K562 (cell line): Measurements from ENCODE around the gene RERE. TPM values are rescaled to one million over a fixed set of nuclear protein-coding genes. Genes with fewer than 3 reads are reported as not detected.

Experiments
- ATAC-seq: fragments of 200-7000 bp; cut with Tn5 transposase; 3 replicates; pipeline ENCODE4 v1.9.1; 2020; ENCODE audit warnings: moderate library complexity
- BruUV-seq: library from RNA; stranded (reverse); fragments of 400-500 nt; replicated peaks from 2 replicates; lab custom pipeline; 2021; lab: Mats Ljungman, UMichigan
- CTCF ChIA-PET: fragments of 300-600 bp; formaldehyde crosslinking; extraction: SDS; loops from one replicate; lab custom pipeline; 2021; ENCODE audit warnings: low intra/inter-chr PET ratio; lab: Yijun Ruan, JAX
- POLR2A ChIA-PET: fragments of 300-600, 350-650 bp; sonication (Branson Sonifier 250); formaldehyde crosslinking; extraction: SDS; loops from one replicate; lab custom pipeline; 2021; ENCODE audit warnings: antibody characterized with exemption, inconsistent platforms; lab: Yijun Ruan, JAX
- DNase-seq, 4 experiments: peaks; one replicate each; pipeline versions ENCODE4 v3.0.0 to v3.0.0-alpha.2; 2011 to 2018; ENCODE audit warnings: low spot score in 3 of 4, mixed read lengths in 3 of 4; ENCODE audit errors: extremely low read depth in 1 of 4
- FAIRE-seq: peaks from 2 replicates; lab custom pipeline; 2011; peaks lifted over from hg19 to GRCh38; lab: Jason Lieb, UNC
- H2AFZ ChIP-seq: 2 replicates; pipeline ENCODE4 v1.6.0; 2011; ENCODE audit warnings: low read depth, low read length, control low read depth, inconsistent platforms
- H3K27ac ChIP-seq: fragments of 200-600 bp; 3 replicates; pipeline ENCODE4 v1.8.0; 2011; ENCODE audit warnings: low read depth, mild to moderate bottlenecking, control low read depth, inconsistent platforms, low read length, moderate library complexity, mixed read lengths; ENCODE audit errors: extremely low read depth
- H3K27me3 ChIP-seq, 2 experiments: fragments of 300-600 bp in 1 of 2; 2 replicates in 1 of 2; 3 replicates in 1 of 2; pipeline versions ENCODE4 v1.6.0 to v1.8.0; 2011; ENCODE audit warnings: inconsistent platforms in 2 of 2, low read length in 2 of 2, mild to moderate bottlenecking in 1 of 2, mixed read lengths in 1 of 2, moderate library complexity in 1 of 2; ENCODE audit not compliant: control insufficient read depth in 2 of 2, insufficient read depth in 2 of 2
- H3K36me3 ChIP-seq: fragments of 300-600 bp; 3 replicates; pipeline ENCODE4 v1.8.0; 2011; ENCODE audit warnings: mild to moderate bottlenecking, low read length, inconsistent platforms; ENCODE audit not compliant: control insufficient read depth, insufficient read depth
- H3K4me1 ChIP-seq, 2 experiments: fragments of 200-600 bp in 1 of 2; replicated peaks in 1 of 2; 2 replicates in 1 of 2; 3 replicates in 1 of 2; pipeline versions ENCODE4 v1.5.1 to v1.8.0; 2011; ENCODE audit warnings: inconsistent platforms in 2 of 2, low read length in 2 of 2, mild to moderate bottlenecking in 1 of 2, mixed read lengths in 1 of 2, moderate library complexity in 1 of 2; ENCODE audit not compliant: control insufficient read depth in 2 of 2, insufficient read depth in 2 of 2
- H3K4me2 ChIP-seq: 2 replicates; pipeline ENCODE4 v1.6.1; 2011; ENCODE audit warnings: low read length, control low read depth, inconsistent platforms, mixed read lengths; ENCODE audit not compliant: insufficient read depth
- H3K4me3 ChIP-seq: fragments of 200-600 bp; sonication (generic), shearing (Covaris generic); 2 replicates; pipeline ENCODE4 v1.5.1; 2016; ENCODE audit warnings: control low read depth, inconsistent platforms
- H3K79me2 ChIP-seq: fragments of 200-600 bp; 3 replicates; pipeline ENCODE4 v1.8.0; 2011; ENCODE audit warnings: low read length, inconsistent platforms; ENCODE audit not compliant: control insufficient read depth, insufficient read depth
- H3K9ac ChIP-seq, 2 experiments: 2 replicates each; pipeline versions ENCODE4 v1.6.0 to v1.6.1; 2011; ENCODE audit warnings: low read depth in 2 of 2, low read length in 2 of 2, control low read depth in 1 of 2, inconsistent platforms in 1 of 2, mild to moderate bottlenecking in 1 of 2, mixed read lengths in 1 of 2; ENCODE audit not compliant: insufficient read depth in 1 of 2
- H3K9me1 ChIP-seq: one replicate; pipeline ENCODE4 v1.6.0; 2011; ENCODE audit warnings: inconsistent platforms, mild to moderate bottlenecking, low read length, moderate library complexity; ENCODE audit not compliant: control insufficient read depth, insufficient read depth
- H3K9me3 ChIP-seq: replicated peaks from 2 replicates; pipeline ENCODE4 v1.5.1; 2011; ENCODE audit warnings: low read depth, low read length, inconsistent platforms; ENCODE audit not compliant: control insufficient read depth, insufficient read depth
- H4K20me1 ChIP-seq: replicated peaks from 2 replicates; pipeline ENCODE4 v1.6.1; 2011; ENCODE audit warnings: low read length, inconsistent platforms, mixed read lengths; ENCODE audit not compliant: control insufficient read depth, insufficient read depth
- ADNP ChIP-seq: fragments of 200-800 bp; sonication (Bioruptor generic); IDR thresholded peaks from 2 replicates; pipeline ENCODE4 v1.6.1; 2016; ENCODE audit warnings: missing genetic modification characterization, missing compliant biosample characterization
- ATF6 ChIP-seq: sonication (generic); formaldehyde crosslinking; IDR thresholded peaks from 2 replicates; pipeline ENCODE4 v1.4.0; 2020; ENCODE audit warnings: mild to moderate bottlenecking, missing genetic modification reagents
- BCL6 ChIP-seq: fragments of 250-450 bp; sonication (Bioruptor Pico); IDR thresholded peaks from 2 replicates; pipeline ENCODE4 v1.4.0; 2020
- CSDE1 ChIP-seq, 2 experiments: fragments of 450-650 bp; IDR thresholded peaks; 2 replicates each; pipeline ENCODE4 v1.6.1; 2016; ENCODE audit warnings: mild to moderate bottlenecking in 1 of 2
- CXXC5 ChIP-seq: fragments of 250-450 bp; sonication (Bioruptor Pico); IDR thresholded peaks from 2 replicates; pipeline ENCODE4 v1.8.0; 2022; ENCODE audit warnings: inconsistent platforms, mild to moderate bottlenecking, moderate library complexity
- ELF4 ChIP-seq: fragments of 450-650 bp; formaldehyde crosslinking; IDR thresholded peaks from 2 replicates; pipeline ENCODE4 v1.4.0; 2022; ENCODE audit warnings: missing genetic modification characterization
- GMEB1 ChIP-seq: fragments of 250-450 bp; sonication (Bioruptor Pico); IDR thresholded peaks from 2 replicates; pipeline ENCODE4 v1.4.0; 2020; ENCODE audit warnings: mild to moderate bottlenecking
- HDAC6 ChIP-seq: IDR thresholded peaks from 2 replicates; pipeline ENCODE4 v1.6.1; 2012; ENCODE audit warnings: low read depth, mild to moderate bottlenecking, control low read depth, inconsistent platforms, low read length, moderate library complexity
- HNRNPLL ChIP-seq: fragments of 200-400 bp; formaldehyde crosslinking; IDR thresholded peaks from 2 replicates; pipeline ENCODE4 v1.6.1; 2017; ENCODE audit warnings: low read length, low read depth, mild to moderate bottlenecking; ENCODE audit not compliant: poor library complexity, severe bottlenecking
- LEF1 ChIP-seq: fragments of 450-650 bp; IDR thresholded peaks from 2 replicates; pipeline ENCODE4 v1.6.1; 2016; ENCODE audit warnings: mild to moderate bottlenecking
- POLR2B ChIP-seq: fragments of 450-650 bp; IDR thresholded peaks from 2 replicates; pipeline ENCODE4 v1.6.1; 2018; ENCODE audit warnings: low read depth; ENCODE audit not compliant: partially characterized antibody
- RBFOX2 ChIP-seq: fragments of 200-400 bp; formaldehyde crosslinking; IDR thresholded peaks from 2 replicates; pipeline ENCODE4 v1.6.1; 2017; ENCODE audit warnings: low read depth, mild to moderate bottlenecking, low read length, moderate library complexity
- ZBTB33 ChIP-seq: sonication (generic); formaldehyde crosslinking; IDR thresholded peaks from 2 replicates; pipeline ENCODE4 v1.8.1; 2023; ENCODE audit warnings: mild to moderate bottlenecking, missing genetic modification reagents
- ZNF184 ChIP-seq: sonication (generic); formaldehyde crosslinking; IDR thresholded peaks from 2 replicates; pipeline ENCODE4 v1.5.0; 2020; ENCODE audit warnings: missing genetic modification reagents
- ZNF217 ChIP-seq: sonication (generic); formaldehyde crosslinking; IDR thresholded peaks from 2 replicates; pipeline ENCODE4 v1.8.0; 2022; ENCODE audit warnings: mild to moderate bottlenecking, missing genetic modification reagents
- WGBS: fragments of 100-300 bp; shearing (Covaris generic); methylation state at CpG from one replicate; pipeline ENCODE4 v1.1.6; 2016; ENCODE audit warnings: low coverage, mixed read lengths; ENCODE audit not compliant: insufficient coverage; ENCODE audit errors: missing lambda C conversion rate; 5-methylcytosine and 5-hydroxymethylcytosine counted together
- in situ Hi-C: fragments of 300-500 bp; cut with MboI; formaldehyde crosslinking; loops from 4 replicates; pipeline ENCODE4 v1.15.0; 2018; ENCODE audit warnings: inconsistent platforms, mixed read lengths
- intact Hi-C: fragments of 100-400 bp; cut with micrococcal nuclease; formaldehyde crosslinking; loops from 2 replicates; pipeline ENCODE4 v1.14.2; 2022
- polyA plus RNA-seq, 8 experiments: library from polyadenylated mRNA; depleted of rRNA in 4 of 8; stranded (reverse) in 5 of 8; unstranded in 3 of 8; fragments of >200 nt; fragmentation: Nextera tagmentation in 2 of 8; fragmentation: Illumina TruSeq in 1 of 8; extraction: Ambion mirVana in 2 of 8; extraction: Trizol in 1 of 8; gene quantifications; 2 replicates each; pipeline versions ENCODE4 v1.2.1 to v1.2.3, GENCODE V29; 2011 to 2014; ENCODE audit warnings: inconsistent platforms in 1 of 8, missing spikeins in 1 of 8
- total RNA-seq, 7 experiments: library from RNA; depleted of rRNA in 6 of 7; stranded (reverse); fragments of >200 nt in 6 of 7; fragmentation: Illumina TruSeq in 2 of 7; extraction: Trizol in 2 of 7; gene quantifications; 2 replicates each; pipeline versions ENCODE4 v1.2.1 to v1.2.3, GENCODE V29; 2011 to 2021; ENCODE audit warnings: low replicate concordance in 1 of 7
- TF ChIP-seq, protein P1 (sequence below): sonication (generic); formaldehyde crosslinking; IDR thresholded peaks from 2 replicates; pipeline ENCODE4 v1.8.1; 2022; ENCODE audit warnings: missing genetic modification reagents

Gene RERE
- total and polyA plus RNA-seq, 9 of the 15 experiments (the other 6 are each of a cell fraction or from before 2014, with no cell fraction given): 3.0 to 51.5 (median 13.4) TPM

DNA sequence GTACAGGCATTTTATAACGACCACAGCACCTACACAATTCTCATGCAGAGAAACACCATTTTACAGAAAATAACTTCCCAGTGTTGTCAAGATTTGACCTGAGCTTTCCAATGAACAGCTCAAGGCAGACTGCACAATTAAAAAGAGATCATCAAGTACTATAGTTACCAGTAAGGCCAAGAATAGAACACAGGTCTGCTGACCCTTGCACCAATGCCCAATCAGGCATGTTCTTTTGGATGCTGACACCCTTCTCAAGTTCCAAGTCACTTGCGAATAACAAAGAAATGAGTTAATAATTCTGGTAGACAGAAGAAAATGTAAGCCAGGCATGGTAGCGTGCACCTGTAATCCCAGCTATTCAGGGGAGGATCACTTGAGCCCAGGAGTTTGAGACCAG, 397.6 kb downstream of the RERE start:
- no peak for DNase-seq
- H3K4me1 ChIP-seq: peaks cover 16 to 18% of the 10 kb centered on the region in 2 experiments
- H2AFZ ChIP-seq: no peak overlapping the region
- no peak for FAIRE-seq
- H3K36me3 ChIP-seq: peaks cover 57% of the 10 kb centered on the region
- H3K9me1 ChIP-seq: no peaks in the 10 kb centered on the region
- POLR2A ChIA-PET: interaction anchor here (0.7 to 1.1 kb wide), 2 partner anchors 10 to 13 kb away, joined by 3 to 4 read pairs; no protein-coding TSS in a partner anchor
- no TSS peak for BruUV-seq
- in situ Hi-C loops: no loop called here
- 0 out of 2 replicates have a peak, but pooled peaks cover 7% of the 10 kb centered on the region for H4K20me1 ChIP-seq
- intact Hi-C loops: loop anchor here (10.0 kb wide), 1 partner anchor 285 kb away; no protein-coding TSS in a partner anchor
- CTCF ChIA-PET: no interaction called here
- peaks cover 23% of the 10 kb centered on the region for H3K79me2 ChIP-seq
- H3K9me3 ChIP-seq: no peaks in the 10 kb centered on the region
- 95% methylated on average over 3 of the region's 3 CpGs for WGBS
- no peak overlapping the region for H3K4me2 ChIP-seq
- no peak for ATAC-seq
- no peaks in the 10 kb centered on the region for H3K27me3 ChIP-seq
- no peak overlapping the region for H3K9ac ChIP-seq
- no peak overlapping the region for H3K27ac ChIP-seq
- TF ChIP-seq CSDE1 (IDR thresholded peaks at IDR 0.05) (no peak), ZNF184 (CRISPR knock-in tag) (no peak), POLR2B (no peak), LEF1 (no peak), ELF4 (CRISPR knock-in tag) (no peak), HNRNPLL (no peak), ADNP (tag) (no peak), BCL6 (CRISPR knock-in tag) (no peak), ZNF217 (CRISPR knock-in tag) (no peak), RBFOX2 (no peak), ZBTB33 (CRISPR knock-in tag) (no peak), HDAC6 (no peak), CXXC5 (no peak), GMEB1 (CRISPR knock-in tag) (no peak), ATF6 (CRISPR knock-in tag) (no peak)
- TF ChIP-seq, protein P1, sequence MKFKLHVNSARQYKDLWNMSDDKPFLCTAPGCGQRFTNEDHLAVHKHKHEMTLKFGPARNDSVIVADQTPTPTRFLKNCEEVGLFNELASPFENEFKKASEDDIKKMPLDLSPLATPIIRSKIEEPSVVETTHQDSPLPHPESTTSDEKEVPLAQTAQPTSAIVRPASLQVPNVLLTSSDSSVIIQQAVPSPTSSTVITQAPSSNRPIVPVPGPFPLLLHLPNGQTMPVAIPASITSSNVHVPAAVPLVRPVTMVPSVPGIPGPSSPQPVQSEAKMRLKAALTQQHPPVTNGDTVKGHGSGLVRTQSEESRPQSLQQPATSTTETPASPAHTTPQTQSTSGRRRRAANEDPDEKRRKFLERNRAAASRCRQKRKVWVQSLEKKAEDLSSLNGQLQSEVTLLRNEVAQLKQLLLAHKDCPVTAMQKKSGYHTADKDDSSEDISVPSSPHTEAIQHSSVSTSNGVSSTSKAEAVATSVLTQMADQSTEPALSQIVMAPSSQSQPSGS (CRISPR knock-in tag): no peak
- H3K4me3 ChIP-seq: no peak overlapping the region
